Activated CD4-positive, alpha-beta T cell treated with anti-CD3 and anti-CD28 coated beads, Interleukin-2, amount 50 U/mL, for 24 hours (primary cell): ENCODE measurements around the gene C10orf90.

Source experiments
- DNase-seq, 2 donors: peaks; one replicate each; pipeline ENCODE4 v3.0.0-alpha.2; 2020; ENCODE audit warnings: low read depth in 1 of 2, low spot score in 1 of 2

The C10orf90 gene

DNA sequence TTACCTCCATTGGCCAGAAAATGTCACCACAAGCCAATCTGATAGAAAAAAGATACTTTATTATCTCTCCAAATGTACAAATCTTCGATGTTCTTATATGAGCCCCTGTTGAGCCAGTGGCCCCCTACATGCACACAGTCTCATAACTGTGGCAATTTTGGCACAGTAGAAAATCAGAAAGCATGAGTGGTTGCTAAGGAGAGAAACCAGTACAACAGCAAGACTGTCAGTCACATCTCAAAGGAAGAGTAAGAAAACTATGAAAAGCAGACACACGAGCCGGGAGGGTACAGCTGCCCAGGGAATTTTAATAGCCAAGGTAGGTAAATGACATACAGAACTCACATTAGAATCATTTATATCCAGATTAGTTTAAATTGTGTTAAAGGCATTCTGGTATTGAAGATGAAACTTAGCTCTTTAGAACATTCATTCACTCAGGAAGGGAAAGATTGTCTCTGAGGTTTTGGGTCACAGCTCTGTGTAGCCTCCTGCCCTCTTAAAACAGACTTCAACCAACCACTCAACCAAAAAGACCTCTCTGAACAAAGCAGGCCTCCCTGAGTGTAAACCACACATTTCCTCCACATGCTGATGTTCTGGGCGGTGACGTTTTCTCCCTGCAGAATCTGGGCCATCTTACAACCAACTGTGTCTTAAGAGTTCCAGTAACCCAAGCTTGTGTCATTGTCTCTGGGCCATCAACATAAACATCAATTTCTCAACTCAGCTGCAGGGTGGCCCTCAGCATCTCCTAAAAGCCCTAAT is 201.4 kb downstream of the C10orf90 start:
- no peak for DNase-seq

DNA sequence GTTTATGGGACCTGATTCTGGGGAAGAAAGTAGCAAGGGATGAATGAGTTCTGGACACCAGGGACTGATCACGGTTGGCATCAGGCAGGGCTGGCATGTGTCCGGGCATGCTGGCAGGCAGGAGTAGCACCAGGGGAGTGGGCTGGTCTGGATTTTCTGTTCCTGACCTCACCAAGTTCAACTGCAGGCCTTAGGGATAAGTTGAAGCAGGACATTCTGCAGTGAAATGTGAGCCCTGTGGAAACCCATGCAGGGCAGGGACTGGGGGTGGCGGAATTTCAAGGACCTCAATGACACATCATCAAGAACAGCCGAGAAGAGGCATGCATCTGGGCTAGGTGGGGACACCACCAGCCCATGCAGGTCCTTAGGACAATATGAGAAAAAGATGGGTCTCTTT is 202.0 kb downstream of the C10orf90 start:
- DNase-seq, result no peak

- no peak for DNase-seq
These were observed 204.7 kb downstream of the C10orf90 start for GRCh38 chr10:126465771-126466170.

DNA sequence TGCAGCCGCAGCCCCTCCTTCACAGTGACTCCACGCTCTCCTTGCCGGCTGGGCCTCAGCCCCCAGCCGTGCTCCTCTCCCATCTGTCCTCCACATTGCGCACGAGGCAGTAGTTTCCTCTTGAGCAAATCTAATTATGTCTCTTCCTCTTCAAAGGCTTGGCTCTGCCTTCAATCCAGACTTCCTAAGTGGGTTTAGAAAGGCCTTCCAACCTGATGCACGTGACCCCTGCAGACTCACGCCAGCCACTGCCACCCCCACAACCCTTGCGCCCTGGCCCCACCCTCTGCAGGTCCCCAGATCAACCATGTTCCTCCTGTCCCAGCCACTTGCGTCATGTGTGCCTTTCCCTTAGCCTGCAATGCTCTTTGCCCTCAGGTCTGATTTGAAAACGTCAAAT is 207.2 kb downstream of the C10orf90 start:
- no peak for DNase-seq

DNA sequence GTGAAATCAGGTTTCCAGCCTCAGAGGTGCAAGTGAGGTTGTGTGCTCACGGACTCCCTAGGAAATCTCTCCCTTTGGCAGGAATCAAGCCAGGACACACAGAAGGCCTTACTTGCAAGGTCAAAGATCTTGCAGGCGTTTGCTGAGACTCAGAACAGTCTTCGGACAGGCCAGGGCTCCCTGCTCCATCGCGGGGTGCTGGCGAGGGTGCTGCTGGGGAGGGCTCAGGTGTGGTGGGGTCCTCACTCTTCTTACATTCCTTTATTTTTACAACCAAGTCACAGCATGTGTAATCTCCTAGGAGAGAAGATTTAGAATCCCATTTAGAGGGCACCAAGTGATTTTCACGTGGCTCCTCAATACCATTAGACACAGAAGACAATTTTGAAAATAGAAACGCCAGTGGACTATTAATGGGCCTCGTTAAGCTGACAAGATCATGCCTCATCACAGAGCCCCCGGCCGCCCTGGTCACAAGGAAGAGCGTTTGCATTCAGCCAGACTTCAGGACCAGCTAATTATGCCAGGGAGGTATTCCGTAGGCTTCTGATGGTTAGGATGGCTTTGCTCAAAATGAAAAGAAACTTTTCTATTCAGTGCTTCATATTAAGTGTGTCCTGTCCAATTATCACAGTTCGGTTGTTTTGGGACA is 209.1 kb downstream of the C10orf90 start:
- DNase-seq, result no peak

DNA sequence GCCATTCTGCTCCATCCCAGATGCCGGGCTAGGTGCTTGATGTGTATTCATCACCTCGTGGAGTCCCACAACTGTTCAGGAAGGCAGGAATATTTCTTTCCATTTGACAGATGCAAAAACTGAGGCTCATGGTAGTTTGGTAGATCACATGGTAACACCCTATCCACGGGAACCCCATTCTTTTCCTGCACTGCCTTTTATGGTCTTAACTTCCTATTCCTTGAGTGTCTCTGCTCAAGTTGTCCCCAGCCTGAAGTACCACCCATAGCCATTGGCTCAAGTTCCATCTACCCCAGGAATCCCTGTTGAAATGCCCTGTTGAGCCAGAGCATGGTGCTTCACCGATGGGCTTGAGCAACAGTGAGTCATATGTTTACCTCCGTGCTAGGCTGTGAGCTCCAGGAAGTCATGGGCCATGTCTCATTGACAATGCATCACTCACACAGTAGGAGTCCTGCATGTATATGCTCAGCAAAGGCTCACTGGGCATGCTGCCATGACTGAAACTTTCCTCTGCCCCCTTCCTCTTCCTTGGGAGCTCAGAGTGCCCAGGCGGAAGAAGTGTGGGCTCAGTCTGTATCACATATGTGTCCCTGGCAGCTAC is 210.5 kb downstream of the C10orf90 start:
- DNase-seq, result no peak

DNA sequence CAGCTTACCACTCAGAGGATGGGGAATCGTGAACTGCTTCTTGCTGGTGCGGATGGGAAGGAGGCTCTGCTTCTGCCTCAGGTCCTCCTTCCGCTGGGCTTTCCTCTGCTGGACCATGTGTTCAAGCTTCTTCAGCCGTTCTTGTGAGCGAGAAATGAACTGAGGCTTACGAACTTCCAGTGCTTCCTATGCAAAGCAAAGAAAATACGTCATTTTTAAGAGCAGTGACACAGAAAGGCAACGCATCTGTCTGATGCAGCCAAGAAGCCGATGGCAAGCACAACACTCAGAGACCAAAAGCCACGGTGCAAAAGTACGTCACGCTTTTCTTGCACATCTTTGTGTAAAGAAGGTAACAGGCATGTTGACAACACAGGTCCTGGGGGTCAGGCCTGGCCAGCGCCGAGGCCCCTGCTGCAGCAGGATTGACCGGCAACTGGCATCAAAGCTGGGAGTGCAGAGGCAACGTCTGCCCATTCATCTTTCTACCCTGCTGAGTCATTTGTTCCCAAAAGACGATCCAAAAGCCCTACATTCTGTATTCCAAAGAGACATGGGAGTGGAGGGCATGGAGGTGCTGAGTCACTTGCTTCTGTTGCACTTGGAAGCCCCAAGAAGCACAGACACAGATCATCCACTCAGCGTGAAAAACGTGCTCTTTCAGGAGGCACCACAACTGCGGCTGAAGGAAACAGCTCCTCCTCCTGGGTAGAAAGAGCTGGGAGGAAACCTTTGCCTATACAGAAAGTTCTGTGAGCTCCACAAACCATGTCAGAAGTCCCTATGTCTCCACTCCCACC is 211.3 kb downstream of the C10orf90 start:
- no peak for DNase-seq

GRCh38 chr10:126458466-126458865 is 212.0 kb downstream of the C10orf90 start:
- no peak for DNase-seq

DNA sequence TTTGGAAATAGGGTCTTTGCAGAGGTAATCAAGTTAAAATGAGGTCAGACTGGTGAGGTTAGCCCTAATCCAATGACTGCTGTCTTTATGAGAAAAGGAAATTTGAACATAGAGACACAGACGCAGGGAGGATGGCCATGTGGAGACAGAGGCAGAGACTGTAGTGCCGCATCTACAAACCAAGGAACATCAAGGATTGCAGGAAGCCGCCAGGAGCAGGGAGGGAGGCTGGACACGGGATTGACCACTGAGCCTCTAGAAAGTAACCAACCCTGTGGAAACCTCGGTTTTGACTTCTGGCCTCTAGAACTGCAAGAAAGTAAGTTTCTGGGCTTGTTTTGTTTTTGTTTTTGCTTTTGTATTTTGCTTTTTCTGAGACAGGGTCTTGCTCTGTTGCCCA is 213.9 kb downstream of the C10orf90 start:
- DNase-seq, result no peak

DNA sequence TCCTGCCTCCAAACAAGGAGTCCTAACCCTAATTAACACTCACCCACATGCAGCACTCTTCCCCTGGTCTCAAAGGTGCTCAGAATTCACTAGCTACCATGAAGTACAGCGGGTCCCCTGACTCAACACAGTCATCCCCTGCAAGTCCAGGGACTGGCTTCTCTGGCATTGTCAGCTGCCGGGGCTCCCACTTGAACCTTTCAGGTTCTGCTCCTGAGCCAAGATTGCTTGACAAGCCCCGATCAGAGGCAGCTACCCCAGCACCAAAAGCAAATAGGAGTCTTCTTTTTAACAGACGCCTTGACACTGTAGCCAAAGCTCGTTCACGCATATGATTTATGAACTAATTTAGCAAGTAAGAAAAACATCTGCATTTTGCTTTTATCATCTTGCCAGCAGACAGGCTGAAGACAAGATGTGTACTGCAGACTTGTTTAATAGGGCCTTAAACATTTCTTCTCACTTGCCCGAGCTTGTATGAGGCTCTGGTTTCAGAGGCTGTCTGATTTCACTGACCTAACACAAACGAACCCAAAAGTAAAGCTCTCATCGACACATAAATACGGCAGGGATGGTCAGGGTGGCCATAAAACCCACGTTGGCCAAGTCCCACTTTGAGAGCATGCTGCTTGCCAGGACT is 214.6 kb downstream of the C10orf90 start:
- DNase-seq, result no peak

GRCh38 chr10:126455036-126455765 is 215.3 kb downstream of the C10orf90 start:
- DNase-seq, result no peak

GRCh38 chr10:126454045-126454751 is 216.3 kb downstream of the C10orf90 start:
- DNase-seq, result no peak

- no peak for DNase-seq
These were observed 218.2 kb downstream of the C10orf90 start for GRCh38 chr10:126452245-126452644.

- DNase-seq, result no peak
These were observed 222.4 kb downstream of the C10orf90 start for GRCh38 chr10:126448091-126448490.

- DNase-seq, result no peak
These were observed 230.6 kb downstream of the C10orf90 start for GRCh38 chr10:126439942-126440341.

GRCh38 chr10:126438407-126438783 is 232.1 kb downstream of the C10orf90 start:
- DNase-seq, result no peak

DNA sequence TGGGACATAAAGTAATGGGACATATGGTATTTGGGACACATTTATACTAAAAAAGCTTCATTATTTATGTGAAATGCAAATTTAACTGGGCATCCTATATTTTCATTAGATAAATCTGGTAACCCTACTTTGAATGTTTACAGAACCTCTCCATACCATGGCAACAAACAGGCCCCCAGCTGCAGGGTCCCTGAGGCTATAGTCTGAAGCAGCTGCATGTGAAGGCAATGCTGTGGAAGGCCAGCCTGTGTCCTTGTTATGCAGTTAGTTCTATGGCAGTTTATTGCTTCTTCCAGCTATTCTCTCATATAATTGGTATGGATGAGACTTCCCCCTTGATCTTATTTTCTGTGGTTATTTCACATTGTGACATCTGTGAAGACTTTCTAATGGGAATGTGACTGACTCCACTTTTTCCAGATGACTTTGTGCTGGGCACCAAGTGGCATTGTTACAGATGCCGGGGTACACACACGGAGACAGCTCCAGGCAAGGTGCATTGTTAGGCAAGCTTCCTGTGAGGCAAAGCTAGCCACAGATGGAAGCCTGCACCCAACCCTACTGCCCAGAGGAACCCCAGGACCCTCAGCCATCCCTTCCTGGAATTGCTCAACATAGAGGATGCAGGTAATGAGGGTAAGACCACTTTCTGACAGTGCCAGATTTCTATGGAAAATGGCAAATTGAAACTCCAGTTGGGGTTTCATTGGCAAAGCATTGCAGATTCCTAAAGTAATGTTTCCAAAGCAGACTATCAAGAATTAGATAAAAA is 232.7 kb downstream of the C10orf90 start:
- no peak for DNase-seq

DNA sequence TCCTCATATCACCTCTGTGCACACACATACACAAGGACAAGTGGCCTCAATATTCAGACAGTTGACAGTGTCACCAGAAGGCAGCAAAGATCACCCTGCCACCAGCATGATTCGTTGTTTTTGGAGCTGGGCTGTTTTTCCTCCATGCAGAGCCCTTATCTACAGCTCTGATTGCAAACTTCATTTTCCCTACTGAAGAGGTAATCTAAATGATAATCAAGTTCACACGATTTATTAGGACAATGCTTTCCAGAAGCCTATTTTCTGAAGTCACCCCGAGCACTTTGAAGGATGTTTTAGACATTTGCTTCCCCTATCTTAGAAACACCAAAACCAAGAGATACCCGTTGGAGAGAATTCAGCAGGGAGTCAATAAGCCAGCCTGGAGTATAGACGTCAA is 236.3 kb downstream of the C10orf90 start:
- no peak for DNase-seq

DNA sequence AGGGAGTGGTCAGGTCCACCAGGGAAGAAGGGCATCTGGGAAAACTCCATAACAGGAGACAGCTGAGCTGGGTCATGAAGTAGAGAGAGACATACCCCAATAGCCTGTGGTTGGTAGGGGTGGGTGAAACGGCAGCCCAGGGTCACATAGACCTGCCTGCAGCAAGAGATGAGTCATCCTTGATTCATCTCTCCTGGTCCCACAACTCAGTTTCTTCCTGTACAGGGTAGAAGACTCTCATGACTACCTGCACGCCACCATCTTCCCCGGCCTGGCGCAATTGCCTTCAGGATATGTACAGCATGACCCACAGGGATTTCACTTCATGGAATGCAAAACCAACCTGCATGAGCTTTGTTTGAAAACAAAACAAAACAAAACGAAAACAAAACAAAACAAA is 237.1 kb downstream of the C10orf90 start:
- no peak for DNase-seq
